Gastroesophageal sphincter (tissue), 4 donors: ENCODE data around the gene HOXD8. TPM values are rescaled to one million over a fixed set of nuclear protein-coding genes. Genes with fewer than 3 reads are reported as not detected.
A peak's percentile ranks its signal among the peaks of the same experiment; 100 is the strongest.

Source experiments
- ATAC-seq: fragments of 150-250 bp; one replicate; pipeline ENCODE4 v1.9.1; 2016; ENCODE audit warnings: mild to moderate bottlenecking, moderate library complexity
- H3K27ac ChIP-seq, 4 donors: fragments of 200-600 bp; sonication (generic) in 3 of 4; 1 replicate in 3 of 4; 2 replicates in 1 of 4; pipeline ENCODE4 v1.5.1; 2016 to 2019
- H3K27me3 ChIP-seq: fragments of 200-600 bp; sonication (generic); one replicate; pipeline ENCODE4 v1.5.1; 2019
- H3K36me3 ChIP-seq, 2 donors: fragments of 200-600 bp; sonication (generic); one replicate each; pipeline ENCODE4 v1.5.1; 2019; ENCODE audit warnings: control low read depth in 1 of 2
- H3K4me1 ChIP-seq, 3 donors: fragments of 200-600 bp; sonication (generic); 1 replicate in 2 of 3; 2 replicates in 1 of 3; pipeline ENCODE4 v1.5.1; 2016 to 2019; ENCODE audit warnings: control low read depth in 2 of 3
- H3K4me3 ChIP-seq, 2 donors: fragments of 200-600 bp; sonication (generic); one replicate each; pipeline ENCODE4 v1.5.1; 2019; ENCODE audit warnings: mild to moderate bottlenecking in 1 of 2, moderate library complexity in 1 of 2
- H3K9me3 ChIP-seq, 3 donors: fragments of 200-600 bp; sonication (generic); one replicate each; pipeline ENCODE4 v1.5.1; 2017 to 2019; ENCODE audit warnings: control low read depth in 2 of 3
- CTCF ChIP-seq, 4 experiments: fragments of 200-600 bp in 2 of 4; fragments of 450-650 bp in 2 of 4; sonication (generic) in 1 of 4; IDR thresholded peaks; one replicate each; pipeline ENCODE4 v1.5.1; 2017 to 2019; ENCODE audit warnings: antibody characterized with exemption in 4 of 4, mild to moderate bottlenecking in 2 of 4, moderate library complexity in 2 of 4
- EP300 ChIP-seq: sonication (generic); formaldehyde crosslinking; IDR thresholded peaks from one replicate; pipeline ENCODE4 v1.6.1; 2017; ENCODE audit warnings: antibody characterized with exemption, mild to moderate bottlenecking
- POLR2A ChIP-seq, 2 donors: fragments of 450-650 bp; IDR thresholded peaks; one replicate each; pipeline ENCODE4 v1.6.1; 2017; ENCODE audit warnings: antibody characterized with exemption in 2 of 2, mild to moderate bottlenecking in 2 of 2, moderate library complexity in 1 of 2
- POLR2AphosphoS5 ChIP-seq: sonication (generic); formaldehyde crosslinking; IDR thresholded peaks from one replicate; pipeline ENCODE4 v1.6.1; 2017; ENCODE audit warnings: antibody characterized with exemption
- WGBS, 2 donors: methylation state at CpG; one replicate each; pipeline ENCODE4 v1.1.5; 2018; ENCODE audit warnings: low coverage in 1 of 2; 5-methylcytosine and 5-hydroxymethylcytosine counted together
- total RNA-seq, 4 donors: library from RNA; depleted of rRNA; stranded (reverse); fragments of >200 nt; gene quantifications; one replicate each; pipeline ENCODE4 v1.1.0, GENCODE V29; 2016

HOXD8 gene
- total RNA-seq, 4 donors from 2014 or later: 2.3 to 6.9 (median 3.4) TPM

DNA sequence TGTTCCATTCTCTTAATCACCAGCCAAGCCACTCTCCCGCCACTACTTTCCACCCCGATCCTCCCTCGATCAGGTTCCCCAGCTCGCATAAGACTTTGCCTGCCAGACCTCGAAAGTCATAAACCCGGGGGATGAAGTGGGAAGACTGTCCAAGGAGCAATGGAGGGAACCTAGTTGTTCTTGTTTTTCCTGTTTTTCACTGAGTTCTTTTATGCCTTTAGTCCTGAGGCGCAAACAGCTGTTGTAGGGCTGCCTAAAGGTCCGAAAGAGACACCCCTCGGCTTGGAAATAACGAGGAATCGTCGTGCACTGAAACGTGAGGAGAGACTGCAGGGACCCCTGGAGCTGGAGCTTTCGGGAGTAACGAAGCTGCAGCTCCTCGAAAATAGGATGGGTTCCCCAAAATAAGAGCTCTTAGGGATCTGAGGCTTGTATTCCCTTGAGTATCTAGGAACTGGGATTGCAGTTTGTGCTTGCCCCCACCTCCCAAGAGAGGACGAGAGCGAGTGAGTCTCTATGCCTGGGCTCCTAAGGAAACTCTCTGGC lies 31.6 kb upstream of the HOXD8 start:
- TF ChIP-seq EP300: no peak
- no peak for TF ChIP-seq CTCF (IDR thresholded peaks at IDR 0.05)
- ATAC-seq: no peak
- peak overlapping the region in 1 of 2 donors; percentile 46 for H3K4me3 ChIP-seq
- H3K4me1 ChIP-seq: peaks cover 0 to 50% (median 20%) of the 10 kb centered on the region in 3 donors
- peaks cover 100% of the 10 kb centered on the region for H3K27me3 ChIP-seq
- 0 to 3% methylated on average over 6 to 7 of the region's 18 CpGs for WGBS, 2 donors
- no peak overlapping the region for H3K27ac ChIP-seq
- no peaks in the 10 kb centered on the region for H3K9me3 ChIP-seq
- H3K36me3 ChIP-seq: no peaks in the 10 kb centered on the region

DNA sequence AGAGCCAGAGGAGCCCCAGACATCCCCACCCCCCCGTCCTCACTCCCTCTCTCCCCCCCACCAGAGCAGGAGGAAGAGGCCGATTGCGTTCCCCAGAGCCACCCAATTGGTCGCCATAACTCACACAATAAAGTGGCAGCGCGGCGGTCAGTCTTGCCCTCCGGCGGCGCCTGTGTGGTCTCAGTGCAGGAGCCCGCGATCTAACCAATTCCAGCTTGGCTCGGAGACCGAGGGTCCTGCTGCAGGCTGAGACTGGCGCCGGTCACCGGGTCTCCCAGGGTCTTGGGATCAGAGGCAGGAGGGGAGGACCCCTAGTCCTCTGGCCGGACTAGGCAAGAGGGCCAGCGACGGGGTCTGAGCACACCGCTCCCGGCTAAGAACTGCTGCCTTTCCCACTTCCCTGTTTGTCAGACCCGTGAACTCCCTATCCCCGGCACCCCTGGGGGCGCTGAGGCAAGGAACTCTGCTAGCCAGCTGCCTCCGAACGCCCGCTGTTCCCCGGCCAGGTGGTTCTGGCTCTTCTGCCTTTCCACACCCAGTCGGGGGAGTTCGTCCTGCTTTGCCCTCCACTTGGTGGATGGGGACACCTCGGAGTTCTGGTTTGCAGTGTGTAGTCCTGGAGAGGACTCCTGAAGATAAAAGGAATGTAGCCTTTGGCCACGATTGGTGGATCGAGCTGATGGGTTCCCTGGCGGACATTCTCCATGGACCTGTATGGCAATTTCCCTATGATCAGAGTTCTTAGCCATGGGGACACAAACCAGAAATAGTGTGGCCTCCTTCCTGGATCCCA lies 30.9 kb upstream of the HOXD8 start:
- ATAC-seq: no peak
- Histone ChIP-seq H3K27ac (no peak overlapping the region), H3K9me3 (no peaks in the 10 kb centered on the region), H3K27me3 (peaks cover 100% of the 10 kb centered on the region), H3K36me3 (no peaks in the 10 kb centered on the region), H3K4me3 (no peak overlapping the region), H3K4me1 (peaks cover 0 to 43% (median 13%) of the 10 kb centered on the region in 3 donors)
- TF ChIP-seq POLR2AphosphoS5 (no peak), POLR2A (IDR thresholded peaks at IDR 0.05) (no peak), EP300 (no peak), CTCF (IDR thresholded peaks at IDR 0.05) (no peak)
- 0% methylated on average over 3 of the region's 35 CpGs; no CpG with 5 or more reads in 1 of the 2 donors for WGBS, 2 donors

DNA sequence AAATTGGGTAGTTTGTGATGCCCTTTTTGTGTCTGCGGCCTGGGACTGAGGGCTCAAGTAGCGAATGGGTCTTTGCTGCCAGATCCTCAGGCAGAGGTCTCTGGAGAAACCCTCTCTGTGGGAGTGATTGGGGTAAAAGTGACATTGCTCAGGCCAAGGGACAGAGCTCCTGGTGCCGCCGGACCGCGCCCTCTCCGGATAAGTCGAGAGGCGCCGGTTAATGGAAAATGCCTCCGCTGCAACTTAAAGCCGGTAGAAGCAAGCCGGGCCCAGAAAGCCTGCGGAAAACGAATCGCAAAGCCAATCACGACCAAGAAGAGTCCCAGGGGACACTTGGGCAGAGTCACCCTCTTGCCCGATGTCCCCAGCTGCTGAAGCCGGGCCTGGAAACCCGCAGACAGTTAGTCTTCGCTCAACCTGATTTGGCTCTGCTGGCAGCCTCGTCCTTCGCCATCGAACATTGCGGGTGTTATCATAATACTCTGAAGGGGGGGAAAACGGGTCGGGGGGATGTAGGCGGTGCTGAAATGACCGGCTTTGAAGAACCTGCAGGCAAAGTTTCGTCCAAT lies 30.3 kb upstream of the HOXD8 start:
- H3K27ac ChIP-seq: no peak overlapping the region
- H3K4me1 ChIP-seq: peaks cover 0 to 47% (median 19%) of the 10 kb centered on the region in 3 donors
- H3K4me3 ChIP-seq: no peak overlapping the region
- 0 to 8% methylated on average over 3 to 14 of the region's 30 CpGs for WGBS, 2 donors
- TF ChIP-seq POLR2AphosphoS5: no peak
- no peak for TF ChIP-seq POLR2A (IDR thresholded peaks at IDR 0.05)
- no peak for TF ChIP-seq CTCF (IDR thresholded peaks at IDR 0.05)
- no peak for TF ChIP-seq EP300
- peaks cover 100% of the 10 kb centered on the region for H3K27me3 ChIP-seq
- no peak for ATAC-seq
- H3K9me3 ChIP-seq: no peaks in the 10 kb centered on the region
- no peaks in the 10 kb centered on the region for H3K36me3 ChIP-seq

- Histone ChIP-seq H3K9me3 (no peaks in the 10 kb centered on the region), H3K36me3 (no peaks in the 10 kb centered on the region), H3K27ac (no peak within 1 kb of the TSS), H3K27me3 (peaks cover 100% of the 10 kb centered on the region), H3K4me1 (peaks cover 0 to 54% (median 25%) of the 10 kb centered on the region in 3 donors), H3K4me3 (no peak within 1 kb of the TSS)
- ATAC-seq: no peak
- WGBS, 2 donors: no CpG with 5 or more reads among the region's 70 CpGs
- TF ChIP-seq POLR2AphosphoS5: no peak
- no peak for TF ChIP-seq CTCF (IDR thresholded peaks at IDR 0.05)
- TF ChIP-seq EP300: no peak
- no peak for TF ChIP-seq POLR2A (IDR thresholded peaks at IDR 0.05)
Measured at GRCh38 chr2:176099728-176100546, 29.6 kb upstream of the HOXD8 start, which contains the start of gene HOXD12. TSS of gene HOXD12 (plus strand) at chr2:176099795. CDS start at chr2:176099802, 7 bp downstream.
